Measurements from ENCODE around the gene EFEMP1. TPM values are rescaled to one million over a fixed set of nuclear protein-coding genes. Genes with fewer than 3 reads are reported as not detected.

The EFEMP1 gene
- polyA plus RNA-seq, 3 donors: not detected

- Histone ChIP-seq H3K4me1 (ENCODE audit: control insufficient read depth in 1 of 2, insufficient read depth in 2 of 2, low read length in 2 of 2) (no peaks in the 10 kb centered on the region), H3K79me2 (ENCODE audit: insufficient read depth, low read length) (no peaks in the 10 kb centered on the region), H2AFZ (ENCODE audit: insufficient read depth, low read depth, low read length, poor library complexity, severe bottlenecking) (no peak overlapping the region), H3K36me3 (replicated peaks in 1 of 2; ENCODE audit: control insufficient read depth in 1 of 2, insufficient read depth in 2 of 2, low read length in 2 of 2) (no peaks in the 10 kb centered on the region), H3K9me3 (replicated peaks in 1 of 2; ENCODE audit: control insufficient read depth in 1 of 2, insufficient read depth in 1 of 2, low read length in 2 of 2) (no peaks in the 10 kb centered on the region), H3K27ac (ENCODE audit: low read depth in 1 of 2, low read length in 2 of 2) (no peak overlapping the region), H3K27me3 (ENCODE audit: control insufficient read depth in 2 of 2, insufficient read depth in 2 of 2, low read length in 2 of 2) (peaks cover 2% of the 10 kb centered on the region in 2 donors), H3K4me2 (replicated peaks; ENCODE audit: extremely low read depth, low read length, poor library complexity, severe bottlenecking) (no peak overlapping the region), H3K9ac (ENCODE audit: insufficient read depth, low read length, poor library complexity, severe bottlenecking) (no peak overlapping the region), H3K4me3 (replicated peaks in 1 of 3; ENCODE audit: low read depth in 2 of 3, low read length in 3 of 3) (no peak overlapping the region), H4K20me1 (ENCODE audit: insufficient read depth, low read length) (no peaks in the 10 kb centered on the region)
- H3K36me3 Mint-ChIP-seq: no peaks in the 10 kb centered on the region
- H3K4me3 Mint-ChIP-seq: no peak overlapping the region
- no peak overlapping the region for H3K27ac Mint-ChIP-seq
- no peak for DNase-seq
- intact Hi-C loops (cut with micrococcal nuclease): no loop called here
- peaks cover 1 to 3% (median 3%) of the 10 kb centered on the region in 3 donors for H3K27me3 Mint-ChIP-seq (ENCODE audit: low read depth in 3 of 3)
- WGBS (ENCODE audit: insufficient coverage): 92% methylated on average over 2 of the region's 3 CpGs
- H3K9me3 Mint-ChIP-seq: peaks cover 0 to 2% (median 0%) of the 10 kb centered on the region in 7 donors
- no peak for TF ChIP-seq CTCF (IDR thresholded peaks at IDR 0.05)
- no peaks in the 10 kb centered on the region for H3K4me1 Mint-ChIP-seq
These were observed 10.7 kb downstream of the EFEMP1 start for GRCh38 chr2:55912926-55913325.

GRCh38 chr2:55910077-55910476 lies 13.5 kb downstream of the EFEMP1 start:
- no peak overlapping the region for H3K4me3 Mint-ChIP-seq
- WGBS (ENCODE audit: insufficient coverage): no CpG with 5 or more reads among the region's 2 CpGs

More at GRCh38 chr2:55910077-55910476, 13.5 kb downstream of the EFEMP1 start:
- Histone ChIP-seq H3K4me2 (replicated peaks; ENCODE audit: extremely low read depth, low read length, poor library complexity, severe bottlenecking) (no peak overlapping the region), H3K27ac (ENCODE audit: low read depth in 1 of 2, low read length in 2 of 2) (no peak overlapping the region), H3K36me3 (replicated peaks in 1 of 2; ENCODE audit: control insufficient read depth in 1 of 2, insufficient read depth in 2 of 2, low read length in 2 of 2) (no peaks in the 10 kb centered on the region), H2AFZ (ENCODE audit: insufficient read depth, low read depth, low read length, poor library complexity, severe bottlenecking) (no peak overlapping the region), H3K9ac (ENCODE audit: insufficient read depth, low read length, poor library complexity, severe bottlenecking) (no peak overlapping the region), H3K27me3 (ENCODE audit: control insufficient read depth in 2 of 2, insufficient read depth in 2 of 2, low read length in 2 of 2) (peaks cover 2% of the 10 kb centered on the region in 2 donors), H3K4me3 (replicated peaks in 1 of 3; ENCODE audit: low read depth in 2 of 3, low read length in 3 of 3) (no peak overlapping the region), H3K4me1 (ENCODE audit: control insufficient read depth in 1 of 2, insufficient read depth in 2 of 2, low read length in 2 of 2) (no peaks in the 10 kb centered on the region), H3K9me3 (replicated peaks in 1 of 2; ENCODE audit: control insufficient read depth in 1 of 2, insufficient read depth in 1 of 2, low read length in 2 of 2) (no peaks in the 10 kb centered on the region), H4K20me1 (ENCODE audit: insufficient read depth, low read length) (no peaks in the 10 kb centered on the region), H3K79me2 (ENCODE audit: insufficient read depth, low read length) (no peaks in the 10 kb centered on the region)
- peaks cover 3 to 5% (median 3%) of the 10 kb centered on the region in 3 donors for H3K27me3 Mint-ChIP-seq (ENCODE audit: low read depth in 3 of 3)
- H3K36me3 Mint-ChIP-seq: no peaks in the 10 kb centered on the region
- peaks cover 0 to 4% (median 0%) of the 10 kb centered on the region in 7 donors for H3K9me3 Mint-ChIP-seq
- intact Hi-C loops (cut with micrococcal nuclease): no loop called here
- no peak for TF ChIP-seq CTCF (IDR thresholded peaks at IDR 0.05)
- no peak for DNase-seq
- no peak overlapping the region for H3K27ac Mint-ChIP-seq
- H3K4me1 Mint-ChIP-seq: no peaks in the 10 kb centered on the region

All from CD14-positive monocyte (primary cell).